ENCODE results near the gene RRAS.

Gene RRAS

DNA sequence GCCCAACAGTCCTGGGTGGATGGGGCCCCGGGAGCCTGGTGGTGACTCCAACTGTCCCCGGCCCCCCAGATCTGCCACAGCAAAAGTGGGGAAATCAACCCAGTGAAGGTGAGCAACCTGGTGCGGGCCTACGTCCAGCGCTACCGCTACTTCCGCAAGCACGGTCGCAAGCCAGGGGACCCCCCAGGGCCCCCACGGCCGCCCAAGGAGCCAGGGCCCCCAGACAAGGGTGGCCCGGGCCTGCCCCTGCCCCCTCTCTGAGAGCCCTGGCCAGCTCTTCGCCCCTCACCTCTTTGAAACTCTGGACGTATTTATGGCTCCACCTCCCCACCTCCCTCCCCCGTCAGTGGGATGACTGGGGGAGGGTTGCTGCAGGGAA is 18.2 kb upstream of the RRAS start:
- H3K4me3 ChIP-seq (ENCODE audit: low read depth, low read length): no peak overlapping the region
- TF ChIP-seq, protein P1, sequence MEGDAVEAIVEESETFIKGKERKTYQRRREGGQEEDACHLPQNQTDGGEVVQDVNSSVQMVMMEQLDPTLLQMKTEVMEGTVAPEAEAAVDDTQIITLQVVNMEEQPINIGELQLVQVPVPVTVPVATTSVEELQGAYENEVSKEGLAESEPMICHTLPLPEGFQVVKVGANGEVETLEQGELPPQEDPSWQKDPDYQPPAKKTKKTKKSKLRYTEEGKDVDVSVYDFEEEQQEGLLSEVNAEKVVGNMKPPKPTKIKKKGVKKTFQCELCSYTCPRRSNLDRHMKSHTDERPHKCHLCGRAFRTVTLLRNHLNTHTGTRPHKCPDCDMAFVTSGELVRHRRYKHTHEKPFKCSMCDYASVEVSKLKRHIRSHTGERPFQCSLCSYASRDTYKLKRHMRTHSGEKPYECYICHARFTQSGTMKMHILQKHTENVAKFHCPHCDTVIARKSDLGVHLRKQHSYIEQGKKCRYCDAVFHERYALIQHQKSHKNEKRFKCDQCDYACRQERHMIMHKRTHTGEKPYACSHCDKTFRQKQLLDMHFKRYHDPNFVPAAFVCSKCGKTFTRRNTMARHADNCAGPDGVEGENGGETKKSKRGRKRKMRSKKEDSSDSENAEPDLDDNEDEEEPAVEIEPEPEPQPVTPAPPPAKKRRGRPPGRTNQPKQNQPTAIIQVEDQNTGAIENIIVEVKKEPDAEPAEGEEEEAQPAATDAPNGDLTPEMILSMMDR (IDR thresholded peaks at IDR 0.05; ENCODE audit: borderline replicate concordance, insufficient read depth, low read depth, low read length): no peak

DNA sequence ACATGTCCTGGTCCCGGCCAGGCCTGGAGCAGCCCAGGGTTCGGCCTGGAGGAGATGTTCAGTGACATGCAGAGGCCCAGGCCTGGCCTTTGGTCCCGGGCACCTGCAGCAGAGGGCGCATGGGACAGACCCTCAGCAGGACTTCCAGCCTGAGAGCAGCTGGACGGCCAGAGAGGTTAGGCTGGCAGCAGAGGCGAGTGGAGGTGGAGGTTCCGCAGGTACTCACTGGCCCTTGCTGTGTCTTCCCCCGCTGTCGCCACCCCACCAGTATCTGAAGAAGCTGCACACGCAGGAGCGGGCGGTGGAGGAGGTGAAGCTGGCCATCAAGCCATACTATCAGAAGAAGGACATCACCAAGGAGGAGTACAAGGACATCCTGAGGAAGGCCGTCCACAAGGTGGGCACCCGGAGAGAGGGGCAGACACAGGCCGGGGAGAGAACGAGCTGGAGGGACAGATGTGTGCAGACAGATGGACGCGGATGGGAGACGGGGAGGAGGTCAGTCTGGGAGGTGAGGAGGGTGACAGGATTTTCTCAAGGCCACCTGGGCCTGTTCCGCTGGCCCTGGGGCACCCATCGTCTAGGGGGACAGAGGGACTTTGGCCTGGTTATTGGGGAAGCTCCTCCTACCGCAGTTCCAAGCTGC is 17.7 kb upstream of the RRAS start:
- no peak overlapping the region for H3K4me3 ChIP-seq (ENCODE audit: low read depth, low read length)
- TF ChIP-seq, protein P1 (IDR thresholded peaks at IDR 0.05; ENCODE audit: borderline replicate concordance, insufficient read depth, low read depth, low read length): no peak

DNA sequence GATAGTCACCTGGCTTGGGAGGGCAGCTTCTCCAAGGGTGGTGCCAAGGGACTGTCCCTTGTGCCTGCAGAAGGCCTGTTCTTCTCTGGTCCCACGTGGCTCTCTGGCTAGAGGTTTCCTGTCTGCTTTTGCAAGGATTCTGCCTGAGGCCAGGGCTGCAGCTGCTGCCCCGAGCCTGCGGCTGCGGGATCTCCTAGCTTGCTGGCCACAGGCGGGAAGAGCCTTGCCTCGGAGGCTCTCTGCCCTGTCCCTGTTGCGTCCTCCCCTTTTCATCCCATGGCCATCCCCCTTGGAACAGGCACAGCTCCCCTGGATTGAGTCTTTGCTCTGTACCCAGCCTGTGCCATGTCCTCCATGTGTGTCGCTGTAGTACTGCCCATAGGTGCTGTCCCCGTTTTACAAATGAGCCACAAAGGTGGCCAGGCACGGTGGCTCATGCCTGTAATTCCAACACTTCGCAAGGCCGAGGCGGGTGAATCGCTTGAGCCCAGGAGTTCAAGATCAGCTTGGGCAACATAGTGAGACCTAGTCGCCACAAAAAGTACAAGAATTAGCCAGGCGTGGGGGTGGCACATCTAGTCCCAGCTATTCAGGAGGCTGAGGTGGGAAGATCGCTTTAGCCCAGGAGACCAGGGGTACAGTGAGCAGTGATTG is 16.6 kb upstream of the RRAS start:
- no peak overlapping the region for H3K4me3 ChIP-seq (ENCODE audit: low read depth, low read length)
- TF ChIP-seq, protein P1 (IDR thresholded peaks at IDR 0.05; ENCODE audit: borderline replicate concordance, insufficient read depth, low read depth, low read length): no peak

DNA sequence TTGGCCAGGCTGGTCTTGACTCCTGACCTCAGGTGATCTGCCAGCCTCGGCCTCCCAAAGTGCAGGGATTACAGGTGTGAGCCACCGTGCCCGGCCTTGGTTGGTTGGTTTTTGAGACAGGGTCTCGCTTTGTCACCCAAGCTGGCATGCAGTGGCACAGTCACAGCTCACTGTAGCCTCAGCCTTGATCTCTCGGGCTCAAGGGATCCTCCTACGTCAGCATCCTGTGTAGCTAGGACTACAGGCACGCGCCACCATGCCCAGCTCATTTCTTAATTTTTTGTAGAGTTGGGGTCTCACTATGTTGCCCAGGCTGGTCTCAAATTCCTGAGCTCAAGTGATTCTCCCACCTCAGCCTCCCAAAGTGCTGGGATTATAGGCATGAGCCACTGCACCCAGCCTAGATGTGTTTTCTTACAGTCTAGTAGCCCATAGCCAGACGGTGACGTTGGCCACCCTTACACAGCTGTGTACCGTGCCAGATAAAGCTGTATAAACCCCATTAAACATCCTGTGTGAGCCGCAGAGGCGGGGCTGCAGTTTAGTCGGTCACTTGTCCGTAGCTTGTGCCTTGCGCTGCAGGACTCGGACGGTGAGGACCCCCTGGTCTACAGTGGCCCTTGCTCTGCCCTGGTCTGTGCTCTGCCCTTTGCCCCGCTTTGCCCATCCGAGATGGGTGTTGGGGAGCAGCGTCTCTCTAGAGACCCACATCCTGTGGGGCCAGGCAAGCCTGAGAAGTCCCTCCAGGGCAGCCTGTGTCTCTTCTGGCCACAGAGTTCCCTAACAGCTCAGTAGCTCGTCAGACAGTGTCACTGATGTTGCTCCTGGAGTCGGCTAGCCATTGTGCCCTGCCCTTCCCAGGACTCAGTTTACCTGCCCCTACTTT is 15.9 kb upstream of the RRAS start:
- TF ChIP-seq, protein P1 (IDR thresholded peaks at IDR 0.05; ENCODE audit: borderline replicate concordance, insufficient read depth, low read depth, low read length): no peak
- no peak overlapping the region for H3K4me3 ChIP-seq (ENCODE audit: low read depth, low read length)

DNA sequence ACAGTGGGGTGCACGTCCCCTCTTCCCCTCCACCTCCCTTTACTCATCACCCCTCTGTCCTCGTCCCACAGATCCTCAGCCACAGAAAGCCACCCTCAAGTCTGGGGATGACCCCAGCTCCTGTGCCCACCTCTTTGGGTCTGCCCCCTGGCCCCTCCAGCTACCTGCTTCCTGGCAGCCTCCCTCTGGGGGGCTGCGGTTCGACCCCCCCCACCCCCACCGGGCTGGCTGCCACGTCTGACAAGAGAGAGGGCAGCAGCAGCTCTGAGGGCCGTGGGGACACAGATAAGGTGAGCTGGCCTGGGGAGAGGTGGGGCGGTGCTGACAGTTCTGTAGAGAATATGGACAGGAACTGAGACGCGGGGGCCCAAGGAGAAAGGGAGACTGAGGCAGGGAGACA is 14.6 kb upstream of the RRAS start:
- no peak overlapping the region for H3K4me3 ChIP-seq (ENCODE audit: low read depth, low read length)
- TF ChIP-seq, protein P1 (IDR thresholded peaks at IDR 0.05; ENCODE audit: borderline replicate concordance, insufficient read depth, low read depth, low read length): no peak

DNA sequence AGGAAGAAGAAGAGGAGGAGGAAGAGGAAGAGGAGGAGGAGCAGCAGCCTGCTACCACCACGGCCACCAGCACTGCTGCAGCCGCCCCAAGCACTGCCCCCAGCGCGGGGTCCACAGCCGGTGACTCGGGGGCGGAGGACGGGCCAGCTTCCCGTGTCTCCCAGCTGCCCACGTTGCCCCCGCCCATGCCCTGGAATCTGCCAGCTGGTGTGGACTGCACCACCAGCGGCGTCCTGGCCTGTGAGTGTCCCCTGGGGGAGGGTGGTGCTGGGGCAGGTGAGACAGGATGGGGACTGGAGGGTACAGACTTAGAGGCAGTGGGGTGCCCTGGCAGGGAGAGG is 13.5 kb upstream of the RRAS start:
- no peak overlapping the region for H3K4me3 ChIP-seq (ENCODE audit: low read depth, low read length)
- TF ChIP-seq, protein P1 (IDR thresholded peaks at IDR 0.05; ENCODE audit: borderline replicate concordance, insufficient read depth, low read depth, low read length): no peak
